H1 (cell line): Measurements from ENCODE around the gene CFAP53. TPM values are rescaled to one million over a fixed set of nuclear protein-coding genes. Genes with fewer than 3 reads are reported as not detected.

ENCODE experiments used
- CTCF ChIA-PET: fragments of 300-600 bp; sonication (Branson Sonifier 250); formaldehyde crosslinking; loops from one replicate; lab custom pipeline; 2021; ENCODE audit not compliant: partially characterized antibody; lab: Charles Lee
- POLR2A ChIA-PET: fragments of 300-600 bp; sonication (Branson Sonifier 250); formaldehyde crosslinking; loops from one replicate; lab custom pipeline; 2021; ENCODE audit warnings: inconsistent platforms; ENCODE audit not compliant: partially characterized antibody; lab: Charles Lee
- DNase-seq, 2 experiments: peaks; one replicate each; pipeline versions ENCODE4 v3.0.0 to v3.0.0-alpha.2; 2010 to 2022; ENCODE audit warnings: low spot score in 2 of 2, low read depth in 1 of 2, mixed read lengths in 1 of 2
- FAIRE-seq: peaks from 2 replicates; lab custom pipeline; 2011; peaks lifted over from hg19 to GRCh38; lab: Jason Lieb, UNC
- H2AFZ ChIP-seq: 2 replicates; pipeline ENCODE4 v1.8.1; 2012; ENCODE audit warnings: low read length, inconsistent platforms
- H2AK5ac ChIP-seq: 2 replicates; pipeline ENCODE4 v1.6.1; 2013; ENCODE audit warnings: low read depth, low read length
- H2BK120ac ChIP-seq: replicated peaks from 2 replicates; pipeline ENCODE3; 2013; ENCODE audit warnings: low read depth, low read length, inconsistent platforms
- H2BK12ac ChIP-seq: 2 replicates; pipeline ENCODE4 v1.6.1; 2013; ENCODE audit warnings: low read depth, low read length
- H2BK15ac ChIP-seq: 2 replicates; pipeline ENCODE4 v1.6.1; 2013; ENCODE audit warnings: low read length
- H2BK20ac ChIP-seq: 2 replicates; pipeline ENCODE4 v1.6.1; 2013; ENCODE audit warnings: low read length
- H2BK5ac ChIP-seq: 2 replicates; pipeline ENCODE4 v1.6.1; 2013; ENCODE audit warnings: low read depth, low read length
- H3K14ac ChIP-seq: 2 replicates; pipeline ENCODE4 v1.6.1; 2013; ENCODE audit warnings: inconsistent platforms; ENCODE audit not compliant: insufficient read length
- H3K18ac ChIP-seq: 2 replicates; pipeline ENCODE4 v1.6.1; 2013; ENCODE audit warnings: low read length; ENCODE audit errors: extremely low read depth
- H3K23ac ChIP-seq: 2 replicates; pipeline ENCODE4 v1.6.1; 2013; ENCODE audit warnings: inconsistent platforms; ENCODE audit not compliant: insufficient read length
- H3K23me2 ChIP-seq: 2 replicates; pipeline ENCODE4 v1.6.1; 2013; ENCODE audit warnings: low read depth, low read length
- H3K27ac ChIP-seq: 2 replicates; pipeline ENCODE4 v1.6.1; 2011; ENCODE audit warnings: low read depth, low read length, inconsistent platforms
- H3K27me3 ChIP-seq, 4 experiments: replicated peaks in 1 of 4; 1 replicate in 1 of 4; 2 replicates in 3 of 4; pipeline versions ENCODE4 v1.6.1 to v1.8.1; 2011 to 2013; ENCODE audit warnings: low read length in 3 of 4, mild to moderate bottlenecking in 3 of 4, inconsistent platforms in 2 of 4, mixed read lengths in 2 of 4, moderate library complexity in 1 of 4; ENCODE audit not compliant: control insufficient read depth in 3 of 4, insufficient read depth in 3 of 4; ENCODE audit errors: extremely low read depth in 1 of 4
- H3K36me3 ChIP-seq, 4 experiments: 2 replicates each; pipeline versions ENCODE4 v1.6.1 to v1.8.1; 2011 to 2013; ENCODE audit warnings: mild to moderate bottlenecking in 4 of 4, low read length in 3 of 4, moderate library complexity in 2 of 4, control low read depth in 1 of 4, inconsistent platforms in 1 of 4; ENCODE audit not compliant: insufficient read depth in 4 of 4, control insufficient read depth in 2 of 4
- H3K4ac ChIP-seq: replicated peaks from 2 replicates; pipeline ENCODE3; 2013; ENCODE audit warnings: low read length, low read depth, mixed read lengths, inconsistent platforms; ENCODE audit not compliant: insufficient read length
- H3K4me1 ChIP-seq, 4 experiments: replicated peaks in 1 of 4; 1 replicate in 1 of 4; 2 replicates in 3 of 4; pipeline versions ENCODE4 v1.6.1 to v1.8.1; 2011 to 2013; ENCODE audit warnings: low read length in 3 of 4, inconsistent platforms in 2 of 4, mixed read lengths in 1 of 4; ENCODE audit not compliant: insufficient read depth in 4 of 4, control insufficient read depth in 3 of 4
- H3K4me2 ChIP-seq, 2 experiments: 2 replicates each; pipeline versions ENCODE4 v1.6.1 to v1.8.1; 2011 to 2013; ENCODE audit warnings: low read depth in 2 of 2, low read length in 2 of 2, control low read depth in 1 of 2, inconsistent platforms in 1 of 2, mild to moderate bottlenecking in 1 of 2; ENCODE audit not compliant: insufficient read depth in 1 of 2
- H3K4me3 ChIP-seq, 4 experiments: fragments of 200-600, 300-600 bp in 1 of 4; sonication (generic), shearing (Covaris generic), sonication (Bioruptor Twin) in 1 of 4; 2 replicates each; pipeline versions ENCODE4 v1.5.1 to v1.8.1; 2011 to 2016; ENCODE audit warnings: low read length in 4 of 4, low read depth in 3 of 4, control low read depth in 2 of 4, inconsistent platforms in 2 of 4, mild to moderate bottlenecking in 2 of 4, mixed read lengths in 1 of 4, moderate library complexity in 1 of 4; ENCODE audit not compliant: insufficient read depth in 2 of 4; ENCODE audit errors: extremely low read depth in 1 of 4
- H3K56ac ChIP-seq: replicated peaks from 2 replicates; pipeline ENCODE3; 2013; ENCODE audit warnings: low read depth, mild to moderate bottlenecking, mixed read lengths, low read length, inconsistent platforms; ENCODE audit not compliant: insufficient read length
- H3K79me1 ChIP-seq: 2 replicates; pipeline ENCODE4 v1.6.1; 2013; ENCODE audit warnings: low read depth, low read length, control low read depth
- H3K79me2 ChIP-seq, 2 experiments: 2 replicates each; pipeline versions ENCODE4 v1.6.1 to v1.8.1; 2012 to 2013; ENCODE audit warnings: low read length in 2 of 2, mild to moderate bottlenecking in 2 of 2, inconsistent platforms in 1 of 2; ENCODE audit not compliant: insufficient read depth in 2 of 2, control insufficient read depth in 1 of 2
- H3K9ac ChIP-seq, 4 experiments: replicated peaks in 1 of 4; 1 replicate in 1 of 4; 2 replicates in 3 of 4; pipeline versions ENCODE4 v1.6.1 to v1.8.1; 2011 to 2013; ENCODE audit warnings: low read depth in 3 of 4, low read length in 3 of 4, control low read depth in 2 of 4, mild to moderate bottlenecking in 2 of 4, moderate library complexity in 2 of 4, inconsistent platforms in 1 of 4; ENCODE audit errors: extremely low read depth in 1 of 4
- H3K9me3 ChIP-seq, 2 experiments: 2 replicates each; pipeline versions ENCODE4 v1.6.1 to v1.8.1; 2012 to 2013; ENCODE audit warnings: mild to moderate bottlenecking in 2 of 2, moderate library complexity in 2 of 2, control low read depth in 1 of 2, inconsistent platforms in 1 of 2, low read depth in 1 of 2, low read length in 1 of 2, mixed read lengths in 1 of 2; ENCODE audit not compliant: insufficient read depth in 2 of 2
- H4K20me1 ChIP-seq, 2 experiments: replicated peaks in 1 of 2; 2 replicates each; pipeline versions ENCODE3 to v1.8.1; 2011 to 2013; ENCODE audit warnings: inconsistent platforms in 2 of 2, low read length in 2 of 2, mild to moderate bottlenecking in 1 of 2; ENCODE audit not compliant: insufficient read depth in 2 of 2, control insufficient read depth in 1 of 2
- H4K5ac ChIP-seq: 2 replicates; pipeline ENCODE4 v1.6.1; 2013; ENCODE audit warnings: low read length, low read depth, mixed read lengths, inconsistent platforms; ENCODE audit not compliant: insufficient read length
- H4K8ac ChIP-seq: 2 replicates; pipeline ENCODE4 v1.8.0; 2013; ENCODE audit warnings: mild to moderate bottlenecking, moderate library complexity, low read length, inconsistent platforms; ENCODE audit not compliant: insufficient read depth; ENCODE audit errors: extremely low read depth
- H4K91ac ChIP-seq: replicated peaks from 2 replicates; pipeline ENCODE3; 2013; ENCODE audit warnings: low read length, mixed read lengths, inconsistent platforms; ENCODE audit not compliant: insufficient read length
- CBX5 ChIP-seq: fragments of 300-800, 300-1000 bp; sonication (generic); IDR thresholded peaks from 2 replicates; pipeline ENCODE4 v1.7.1; 2016; ENCODE audit warnings: antibody characterized with exemption, low read length, low read depth
- GABPA ChIP-seq: IDR thresholded peaks from 2 replicates; pipeline ENCODE4 v1.6.1; 2011; ENCODE audit warnings: mild to moderate bottlenecking, low read length, moderate library complexity, borderline replicate concordance; ENCODE audit not compliant: insufficient read depth
- KDM5A ChIP-seq: fragments of 200-600 bp; IDR thresholded peaks from 2 replicates; pipeline ENCODE4 v1.7.1; 2012; ENCODE audit warnings: mild to moderate bottlenecking, low read length, inconsistent platforms, mixed read lengths
- POU5F1 ChIP-seq: IDR thresholded peaks from 2 replicates; pipeline ENCODE4 v1.6.1; 2011; ENCODE audit warnings: low read depth, mild to moderate bottlenecking, low read length, moderate library complexity
- RAD21 ChIP-seq, 2 experiments: IDR thresholded peaks in 1 of 2; conservative IDR thresholded peaks in 1 of 2; 2 replicates each; pipeline ENCODE4 v1.6.1; 2011; ENCODE audit warnings: low read depth in 2 of 2, low read length in 2 of 2, improper control_type of control experiment in 1 of 2, inconsistent platforms in 1 of 2, mild to moderate bottlenecking in 1 of 2, moderate library complexity in 1 of 2
- SIN3A ChIP-seq, 2 experiments: IDR thresholded peaks in 1 of 2; conservative IDR thresholded peaks in 1 of 2; 2 replicates each; pipeline ENCODE4 v1.6.1; 2011 to 2012; ENCODE audit warnings: low read length in 2 of 2, improper control_type of control experiment in 1 of 2, low read depth in 1 of 2, mild to moderate bottlenecking in 1 of 2
- SP1 ChIP-seq: IDR thresholded peaks from 2 replicates; pipeline ENCODE4 v1.6.1; 2011; ENCODE audit warnings: low read depth, low read length
- SP4 ChIP-seq: IDR thresholded peaks from 2 replicates; pipeline ENCODE4 v1.6.1; 2012; ENCODE audit warnings: low read length, inconsistent platforms
- TAF1 ChIP-seq: IDR thresholded peaks from 2 replicates; pipeline ENCODE4 v1.6.1; 2011; ENCODE audit warnings: mild to moderate bottlenecking, low read depth, low read length
- TBP ChIP-seq: IDR thresholded peaks from 2 replicates; pipeline ENCODE4 v1.6.1; 2011; ENCODE audit warnings: low read depth, low read length, improper control_type of control experiment
- TCF12 ChIP-seq: IDR thresholded peaks from 2 replicates; pipeline ENCODE4 v1.6.1; 2011; ENCODE audit warnings: low read depth, mild to moderate bottlenecking, low read length
- WGBS, 2 experiments: shearing (Covaris generic) in 1 of 2; methylation state at CpG; one replicate each; pipeline versions ENCODE4 v1.1.6 to v1.1.7; 2013 to 2015; ENCODE audit warnings: low lambda C conversion rate in 2 of 2, mixed read lengths in 2 of 2, inconsistent platforms in 1 of 2, low coverage in 1 of 2, missing lambda C conversion rate in 1 of 2; ENCODE audit not compliant: insufficient replicate concordance in 2 of 2, insufficient coverage in 1 of 2, insufficient read length in 1 of 2; ENCODE audit errors: extremely low coverage in 1 of 2, missing lambda C conversion rate in 1 of 2; 5-methylcytosine and 5-hydroxymethylcytosine counted together
- polyA plus RNA-seq, 7 experiments: library from polyadenylated mRNA; depleted of rRNA in 3 of 7; stranded (reverse) in 5 of 7; unstranded in 2 of 7; fragments of >200 nt in 5 of 7; fragments of 200-250 nt in 2 of 7; gene quantifications; 1 replicate in 5 of 7; 2 replicates in 1 of 7; 4 replicates in 1 of 7; pipeline versions ENCODE4 v1.2.1 to v1.2.3, GENCODE V29; 2011 to 2013; ENCODE audit warnings: missing spikeins in 2 of 7, mixed read lengths in 2 of 7
- total RNA-seq: library from RNA; stranded (reverse); fragmentation: NEBNext Ultra II Directional; extraction: Animal tissue kit (Norgen Biotek cat#: 25700); gene quantifications from 2 replicates; pipeline ENCODE4 v1.2.1, GENCODE V29; 2021
- TF ChIP-seq, protein P1 (sequence below): IDR thresholded peaks from 2 replicates; pipeline ENCODE4 v1.6.1; 2012; ENCODE audit warnings: low read length, inconsistent platforms

Gene CFAP53
- total and polyA plus RNA-seq, 2 of the 8 experiments (the other 6 are each of a cell fraction or from before 2014, with no cell fraction given), result 0.08 to 0.30 TPM

DNA sequence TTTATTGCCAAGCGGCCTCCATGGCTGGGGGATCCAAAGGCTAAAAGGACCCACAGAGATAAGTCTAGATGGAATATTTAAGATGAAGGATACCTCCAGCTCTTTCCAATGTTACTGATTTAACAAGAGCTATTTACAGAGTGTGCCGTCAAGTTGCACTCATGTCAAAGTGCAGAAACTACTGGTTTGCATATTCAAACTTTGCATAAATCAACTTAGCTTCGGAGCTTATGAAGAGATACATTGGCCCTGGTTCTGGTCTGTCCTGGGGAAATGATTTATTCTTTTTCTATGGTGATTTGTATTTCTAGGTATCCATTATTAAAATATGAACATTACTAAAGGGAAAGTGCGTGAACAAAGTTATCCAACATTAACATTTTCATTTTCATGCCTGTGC, 57.0 kb downstream of the CFAP53 start:
- Histone ChIP-seq H2AK5ac (no peak overlapping the region), H2BK15ac (no peak overlapping the region), H3K4me1 (no peaks in the 10 kb centered on the region), H3K56ac (no peak overlapping the region), H2BK5ac (no peak overlapping the region), H3K4me2 (no peak overlapping the region), H2BK20ac (no peak overlapping the region), H3K27me3 (no peaks in the 10 kb centered on the region), H2BK12ac (no peak overlapping the region), H3K36me3 (no peaks in the 10 kb centered on the region), H3K27ac (no peak overlapping the region), H4K20me1 (no peaks in the 10 kb centered on the region), H3K14ac (no peak overlapping the region), H3K79me1 (no peaks in the 10 kb centered on the region), H4K91ac (no peak overlapping the region), H3K4me3 (no peak overlapping the region), H2AFZ (no peak overlapping the region), H3K9ac (no peak overlapping the region), H4K8ac (no peak overlapping the region), H3K79me2 (no peaks in the 10 kb centered on the region), H3K23me2 (no peaks in the 10 kb centered on the region), H3K18ac (no peak overlapping the region), H2BK120ac (no peak overlapping the region), H3K23ac (no peak overlapping the region), H4K5ac (no peak overlapping the region), H3K4ac (no peak overlapping the region), H3K9me3 (no peaks in the 10 kb centered on the region)
- no peak for FAIRE-seq
- ChIA-PET POLR2A (no interaction called here), CTCF (interaction anchor here (1.2 to 4.4 kb wide), 2 partner anchors 9 to 147 kb away, joined by 5 to 24 read pairs; no protein-coding TSS in a partner anchor)
- DNase-seq, result no peak
- 91% methylated on average over 4 of the region's 4 CpGs; no CpG with 5 or more reads in 1 of the 2 experiments for WGBS, 2 experiments
- TF ChIP-seq KDM5A (no peak), TCF12 (no peak), TAF1 (no peak), SP4 (no peak), SIN3A (conservative IDR thresholded peaks at IDR 0.05 in 1 of 2, IDR thresholded peaks at IDR 0.05 in 1 of 2; ENCODE audit: low read depth in 1 of 2, low read length in 2 of 2) (no peak), SP1 (no peak), POU5F1 (no peak), CBX5 (no peak), GABPA (no peak), RAD21 (IDR thresholded peaks at IDR 0.05 in 1 of 2, conservative IDR thresholded peaks at IDR 0.05 in 1 of 2; ENCODE audit: low read depth in 2 of 2, low read length in 2 of 2) (no peak), TBP (no peak)
- TF ChIP-seq, protein P1, sequence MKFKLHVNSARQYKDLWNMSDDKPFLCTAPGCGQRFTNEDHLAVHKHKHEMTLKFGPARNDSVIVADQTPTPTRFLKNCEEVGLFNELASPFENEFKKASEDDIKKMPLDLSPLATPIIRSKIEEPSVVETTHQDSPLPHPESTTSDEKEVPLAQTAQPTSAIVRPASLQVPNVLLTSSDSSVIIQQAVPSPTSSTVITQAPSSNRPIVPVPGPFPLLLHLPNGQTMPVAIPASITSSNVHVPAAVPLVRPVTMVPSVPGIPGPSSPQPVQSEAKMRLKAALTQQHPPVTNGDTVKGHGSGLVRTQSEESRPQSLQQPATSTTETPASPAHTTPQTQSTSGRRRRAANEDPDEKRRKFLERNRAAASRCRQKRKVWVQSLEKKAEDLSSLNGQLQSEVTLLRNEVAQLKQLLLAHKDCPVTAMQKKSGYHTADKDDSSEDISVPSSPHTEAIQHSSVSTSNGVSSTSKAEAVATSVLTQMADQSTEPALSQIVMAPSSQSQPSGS, result no peak
